ENCODE measurements around the gene NUDCD3. TPM values are rescaled to one million over a fixed set of nuclear protein-coding genes. Genes with fewer than 3 reads are reported as not detected.

Gene NUDCD3
- total RNA-seq, 1 donor from 2014 or later: 71.7 TPM

- TF ChIP-seq CTCF (IDR thresholded peaks at IDR 0.05; ENCODE audit: insufficient read depth, low read length, poor library complexity, severe bottlenecking): no peak
- Histone ChIP-seq H3K36me3 (ENCODE audit: control insufficient read depth, insufficient read depth, low read length) (peaks cover 1% of the 10 kb centered on the region), H3K4me3 (ENCODE audit: low read depth, low read length) (no peak overlapping the region), H3K27me3 (ENCODE audit: control insufficient read depth, insufficient read depth, low read length) (no peaks in the 10 kb centered on the region)
- no peak for DNase-seq (ENCODE audit: low read depth)
These were observed 25.0 kb downstream of the NUDCD3 start for GRCh38 chr7:44465490-44465889.

GRCh38 chr7:44463169-44463808 is 27.2 kb downstream of the NUDCD3 start:
- DNase-seq (ENCODE audit: low read depth): no peak
- Histone ChIP-seq H3K4me3 (ENCODE audit: low read depth, low read length) (no peak overlapping the region), H3K36me3 (ENCODE audit: control insufficient read depth, insufficient read depth, low read length) (peaks cover 1% of the 10 kb centered on the region)

GRCh38 chr7:44461387-44461786 is 29.1 kb downstream of the NUDCD3 start:
- no peak for DNase-seq (ENCODE audit: low read depth)
- peaks cover 1% of the 10 kb centered on the region for H3K36me3 ChIP-seq (ENCODE audit: control insufficient read depth, insufficient read depth, low read length)
- no peak overlapping the region for H3K4me3 ChIP-seq (ENCODE audit: low read depth, low read length)
- no peak for TF ChIP-seq CTCF (IDR thresholded peaks at IDR 0.05; ENCODE audit: insufficient read depth, low read length, poor library complexity, severe bottlenecking)
- H3K27me3 ChIP-seq (ENCODE audit: control insufficient read depth, insufficient read depth, low read length): no peaks in the 10 kb centered on the region

More at GRCh38 chr7:44463169-44463808, 27.2 kb downstream of the NUDCD3 start:
- no peaks in the 10 kb centered on the region for H3K27me3 ChIP-seq (ENCODE audit: control insufficient read depth, insufficient read depth, low read length)
- TF ChIP-seq CTCF (IDR thresholded peaks at IDR 0.05; ENCODE audit: insufficient read depth, low read length, poor library complexity, severe bottlenecking): peak; percentile 28

GRCh38 chr7:44460325-44460724 is 30.1 kb downstream of the NUDCD3 start:
- peaks cover 1% of the 10 kb centered on the region for H3K36me3 ChIP-seq (ENCODE audit: control insufficient read depth, insufficient read depth, low read length)
- no peak overlapping the region for H3K4me3 ChIP-seq (ENCODE audit: low read depth, low read length)
- no peaks in the 10 kb centered on the region for H3K27me3 ChIP-seq (ENCODE audit: control insufficient read depth, insufficient read depth, low read length)
- DNase-seq (ENCODE audit: low read depth): no peak
- no peak for TF ChIP-seq CTCF (IDR thresholded peaks at IDR 0.05; ENCODE audit: insufficient read depth, low read length, poor library complexity, severe bottlenecking)

- TF ChIP-seq CTCF (IDR thresholded peaks at IDR 0.05; ENCODE audit: insufficient read depth, low read length, poor library complexity, severe bottlenecking): no peak
These were observed 35.3 kb downstream of the NUDCD3 start for GRCh38 chr7:44455155-44455554.

GRCh38 chr7:44454348-44454747 is 36.1 kb downstream of the NUDCD3 start:
- no peak for TF ChIP-seq CTCF (IDR thresholded peaks at IDR 0.05; ENCODE audit: insufficient read depth, low read length, poor library complexity, severe bottlenecking)
- Histone ChIP-seq H3K27me3 (ENCODE audit: control insufficient read depth, insufficient read depth, low read length) (no peaks in the 10 kb centered on the region), H3K36me3 (ENCODE audit: control insufficient read depth, insufficient read depth, low read length) (no peaks in the 10 kb centered on the region), H3K4me3 (ENCODE audit: low read depth, low read length) (no peak overlapping the region)
- no peak for DNase-seq (ENCODE audit: low read depth)

More at GRCh38 chr7:44455155-44455554, 35.3 kb downstream of the NUDCD3 start:
- DNase-seq (ENCODE audit: low read depth): no peak
- Histone ChIP-seq H3K27me3 (ENCODE audit: control insufficient read depth, insufficient read depth, low read length) (no peaks in the 10 kb centered on the region), H3K36me3 (ENCODE audit: control insufficient read depth, insufficient read depth, low read length) (no peaks in the 10 kb centered on the region), H3K4me3 (ENCODE audit: low read depth, low read length) (no peak overlapping the region)
